Epithelial cell of esophagus (primary cell): ENCODE results near the gene COL6A1.
"Not testable (repeated sequence)": the region's sequence is repeated elsewhere in the genome, so short reads cannot be mapped to it uniquely, and the experiment has no call there.

ENCODE experiments used
- DNase-seq: peaks from one replicate; pipeline ENCODE4 v3.0.0; 2010; ENCODE audit warnings: low read depth
- H3K4me3 ChIP-seq: 2 replicates; pipeline ENCODE4 v1.5.1; 2011; ENCODE audit warnings: mild to moderate bottlenecking, low read length, control low read depth
- TF ChIP-seq, protein P1 (sequence below): IDR thresholded peaks from 2 replicates; pipeline ENCODE4 v1.5.1; 2011; ENCODE audit warnings: low read depth, mild to moderate bottlenecking, low read length, control low read depth, inconsistent platforms; ENCODE audit not compliant: insufficient read depth; ENCODE audit errors: missing control alignments

The COL6A1 gene

DNA sequence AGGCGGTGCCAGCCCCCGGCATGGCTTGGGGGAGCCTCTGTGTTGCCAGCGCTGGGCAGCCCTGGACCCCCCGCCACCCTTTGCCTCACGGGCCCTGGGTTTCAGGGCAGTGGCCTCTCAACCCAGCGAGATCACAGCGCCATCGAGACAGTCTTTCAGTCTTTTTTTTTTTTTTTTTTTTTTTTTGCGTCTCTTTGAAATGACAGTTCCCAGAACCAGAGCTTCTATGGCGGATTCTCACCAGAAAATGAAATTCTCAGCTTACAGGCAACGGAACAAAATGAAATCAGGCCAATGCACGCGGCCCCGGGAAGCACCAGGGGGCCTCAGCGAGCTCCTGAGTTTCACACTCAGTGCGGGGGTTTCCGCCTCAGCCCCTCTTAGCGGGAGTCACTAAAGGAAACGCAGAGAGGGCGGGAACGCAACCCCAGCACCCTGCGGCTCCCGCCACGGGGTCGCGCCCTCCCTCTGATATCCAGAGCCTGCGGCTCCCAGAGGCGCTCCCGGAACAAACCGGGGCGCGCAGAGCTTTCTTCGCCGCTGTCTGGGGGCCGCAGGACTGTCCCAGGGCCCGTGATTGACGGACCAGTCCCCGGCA, 8.0 kb upstream of the COL6A1 start:
- peak overlapping the region; percentile 32 for H3K4me3 ChIP-seq
- peak; percentile 25 for DNase-seq
- TF ChIP-seq, protein P1, sequence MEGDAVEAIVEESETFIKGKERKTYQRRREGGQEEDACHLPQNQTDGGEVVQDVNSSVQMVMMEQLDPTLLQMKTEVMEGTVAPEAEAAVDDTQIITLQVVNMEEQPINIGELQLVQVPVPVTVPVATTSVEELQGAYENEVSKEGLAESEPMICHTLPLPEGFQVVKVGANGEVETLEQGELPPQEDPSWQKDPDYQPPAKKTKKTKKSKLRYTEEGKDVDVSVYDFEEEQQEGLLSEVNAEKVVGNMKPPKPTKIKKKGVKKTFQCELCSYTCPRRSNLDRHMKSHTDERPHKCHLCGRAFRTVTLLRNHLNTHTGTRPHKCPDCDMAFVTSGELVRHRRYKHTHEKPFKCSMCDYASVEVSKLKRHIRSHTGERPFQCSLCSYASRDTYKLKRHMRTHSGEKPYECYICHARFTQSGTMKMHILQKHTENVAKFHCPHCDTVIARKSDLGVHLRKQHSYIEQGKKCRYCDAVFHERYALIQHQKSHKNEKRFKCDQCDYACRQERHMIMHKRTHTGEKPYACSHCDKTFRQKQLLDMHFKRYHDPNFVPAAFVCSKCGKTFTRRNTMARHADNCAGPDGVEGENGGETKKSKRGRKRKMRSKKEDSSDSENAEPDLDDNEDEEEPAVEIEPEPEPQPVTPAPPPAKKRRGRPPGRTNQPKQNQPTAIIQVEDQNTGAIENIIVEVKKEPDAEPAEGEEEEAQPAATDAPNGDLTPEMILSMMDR = peak; percentile 62

DNA sequence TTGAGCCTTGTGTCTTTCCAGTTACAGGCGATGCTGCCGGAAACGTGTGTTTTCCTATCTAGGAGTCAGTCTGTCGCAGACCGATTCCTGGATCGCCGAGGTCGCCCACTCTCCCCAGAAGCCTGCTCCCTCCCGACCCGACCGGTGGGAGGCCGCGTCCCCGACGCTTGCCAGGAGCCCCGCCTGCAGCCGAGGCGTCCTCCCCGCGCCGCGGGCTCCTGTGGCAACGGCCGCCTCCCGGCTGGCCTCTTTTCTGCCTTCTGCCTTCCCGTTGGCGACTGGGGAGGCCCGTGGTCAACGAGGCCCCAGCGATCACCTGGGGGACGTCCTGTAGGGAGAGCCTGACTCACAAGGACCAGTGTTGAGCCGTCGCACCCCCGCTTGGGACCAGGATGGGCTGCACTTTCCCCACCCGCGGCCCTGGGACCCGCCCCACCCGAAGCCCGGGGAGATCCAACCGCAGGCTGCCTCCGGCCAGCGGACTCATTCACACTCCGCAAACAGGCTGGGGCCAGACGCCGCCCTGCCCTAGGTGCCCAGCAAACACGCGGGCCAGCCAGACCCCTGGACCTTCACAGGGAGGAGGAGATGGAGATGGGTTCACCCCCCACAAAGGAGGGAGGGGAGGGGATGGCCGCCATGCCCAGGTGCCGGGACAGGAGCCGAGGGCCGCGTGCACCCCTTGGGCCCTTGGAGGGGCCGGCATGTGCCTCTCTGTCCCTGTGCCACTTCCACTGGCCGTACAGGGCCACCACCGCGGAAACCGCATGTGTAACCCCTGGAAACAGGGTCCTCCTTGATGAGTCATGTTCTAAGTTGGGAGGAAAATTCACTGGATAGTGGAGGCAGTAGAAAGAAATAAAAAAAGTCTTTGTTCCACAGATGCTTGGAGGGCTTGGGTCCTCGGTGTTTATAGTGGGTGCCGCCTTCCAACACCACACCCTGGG, 7.2 kb upstream of the COL6A1 start:
- H3K4me3 ChIP-seq = peak overlapping the region; percentile 32
- TF ChIP-seq, protein P1 = no peak
- DNase-seq = no peak

DNA sequence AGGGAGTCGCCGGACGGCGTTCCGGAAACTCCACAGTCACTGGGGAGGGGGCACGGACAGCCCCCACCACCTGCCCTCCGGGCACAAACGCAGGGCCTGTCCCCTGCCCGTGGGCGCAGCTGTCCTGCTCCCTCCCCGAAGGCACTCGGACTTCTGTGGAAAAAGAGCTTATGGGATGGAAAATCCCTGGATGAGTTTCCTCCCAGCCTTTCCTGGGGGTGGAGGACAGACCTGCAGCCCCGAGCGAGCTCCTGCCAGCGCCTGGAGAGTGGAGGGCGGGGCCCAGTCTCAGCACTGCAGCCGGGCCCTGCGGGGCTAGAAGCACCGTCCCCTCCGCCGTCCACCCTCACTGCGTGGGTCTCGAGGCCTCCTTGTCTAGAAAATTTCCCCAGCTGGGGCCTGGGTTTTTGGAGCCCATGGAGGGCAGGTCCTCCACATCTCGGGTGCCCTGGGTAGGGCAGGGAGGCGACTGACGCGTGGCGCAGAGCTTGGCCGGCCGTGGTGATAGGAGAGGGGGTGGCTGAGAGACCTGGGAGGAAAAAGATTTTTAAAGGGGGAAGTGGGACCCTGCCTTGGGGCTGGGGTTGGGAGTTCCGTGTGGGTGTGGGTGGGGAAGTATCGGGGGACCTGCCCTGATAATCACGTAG, 6.4 kb upstream of the COL6A1 start:
- no peak for DNase-seq
- no peak overlapping the region for H3K4me3 ChIP-seq
- TF ChIP-seq, protein P1 = no peak

DNA sequence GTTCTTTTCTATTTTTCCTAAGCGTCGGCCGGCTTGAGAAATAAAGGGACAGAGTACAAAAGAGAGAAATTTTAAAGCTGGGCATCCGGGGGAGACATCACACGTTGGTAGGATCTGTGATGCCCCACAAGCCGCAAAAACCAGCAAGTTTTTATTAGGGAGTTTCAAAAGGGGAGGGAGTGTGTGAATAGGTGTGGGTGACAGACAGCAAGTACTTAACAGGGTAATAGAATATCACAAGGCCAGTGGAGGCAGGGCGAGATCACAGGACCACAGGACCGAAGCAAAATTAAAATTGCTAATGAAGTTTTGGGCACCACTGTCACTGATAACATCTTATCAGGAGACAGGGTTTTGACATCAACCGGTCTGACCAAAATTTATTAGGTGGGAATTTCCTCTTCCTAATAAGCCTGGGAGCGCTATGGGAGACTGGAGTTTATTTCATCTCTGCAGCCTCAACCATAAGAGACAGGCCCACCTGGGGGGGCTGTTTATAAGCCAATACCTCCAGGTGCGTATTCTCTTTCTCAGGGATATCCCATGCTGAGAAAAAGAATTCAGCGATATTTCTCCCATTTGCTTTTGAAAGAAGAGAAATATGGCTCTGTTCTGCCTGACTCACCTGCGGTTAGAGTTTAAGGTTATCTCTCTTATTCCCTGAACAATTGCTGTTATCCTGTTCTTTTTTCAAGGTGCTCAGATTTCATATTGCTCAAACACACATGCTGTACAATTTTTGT, 5.7 kb upstream of the COL6A1 start:
- DNase-seq, H3K4me3 ChIP-seq: not testable (repeated sequence)

DNA sequence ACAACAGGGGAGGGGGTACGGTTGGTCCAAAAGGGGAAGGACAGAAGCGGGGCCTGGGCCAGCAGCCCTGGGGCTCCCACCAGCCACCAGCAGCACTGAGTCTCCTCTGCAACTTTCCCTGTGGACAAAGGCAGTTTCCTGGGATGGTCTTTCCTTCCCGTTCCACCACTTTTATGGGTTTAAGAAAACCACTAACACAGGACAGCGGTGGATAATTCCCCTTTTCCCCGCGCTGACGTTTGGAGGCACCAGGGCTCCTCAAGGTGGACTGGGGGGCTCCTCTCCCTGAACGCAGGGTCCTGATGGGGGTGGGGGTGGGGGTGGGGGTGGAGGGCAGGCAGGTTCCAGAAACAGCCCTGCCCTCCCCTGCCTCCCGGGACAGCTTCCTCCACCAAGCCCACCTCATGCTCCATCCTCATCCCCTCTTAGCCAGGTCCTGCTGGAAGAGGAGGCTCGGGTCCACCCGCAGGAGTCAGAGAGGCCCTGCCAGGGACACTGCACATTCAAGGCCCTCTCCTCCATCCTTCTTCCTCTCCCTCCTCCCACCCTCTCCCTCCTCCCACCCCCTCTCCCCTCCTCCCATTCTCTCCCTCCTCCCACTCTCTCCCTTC, 4.8 kb upstream of the COL6A1 start:
- no peak for DNase-seq
- TF ChIP-seq, protein P1 = no peak
- H3K4me3 ChIP-seq = no peak overlapping the region

DNA sequence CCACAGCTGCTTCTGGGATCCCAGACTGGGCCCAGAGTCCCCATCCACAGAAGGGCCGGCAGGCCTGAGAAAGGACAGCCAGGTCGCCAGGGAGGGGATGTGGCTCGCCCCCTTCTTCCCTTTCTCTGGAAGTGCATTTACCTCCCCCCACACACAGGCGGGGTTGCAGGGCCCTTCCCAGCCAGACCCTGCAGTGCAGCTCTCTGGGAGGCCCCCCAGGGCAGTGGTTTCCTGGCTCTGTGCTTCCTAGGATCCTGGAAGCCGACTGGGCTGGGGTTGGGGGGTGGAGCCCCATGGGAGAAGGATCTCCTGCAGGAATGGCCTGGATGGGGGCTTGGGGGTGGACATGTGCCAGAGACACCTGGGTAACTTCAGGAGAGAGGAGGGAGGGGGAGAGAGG, 4.2 kb upstream of the COL6A1 start:
- no peak for DNase-seq
- TF ChIP-seq, protein P1 = no peak
- no peak overlapping the region for H3K4me3 ChIP-seq

DNA sequence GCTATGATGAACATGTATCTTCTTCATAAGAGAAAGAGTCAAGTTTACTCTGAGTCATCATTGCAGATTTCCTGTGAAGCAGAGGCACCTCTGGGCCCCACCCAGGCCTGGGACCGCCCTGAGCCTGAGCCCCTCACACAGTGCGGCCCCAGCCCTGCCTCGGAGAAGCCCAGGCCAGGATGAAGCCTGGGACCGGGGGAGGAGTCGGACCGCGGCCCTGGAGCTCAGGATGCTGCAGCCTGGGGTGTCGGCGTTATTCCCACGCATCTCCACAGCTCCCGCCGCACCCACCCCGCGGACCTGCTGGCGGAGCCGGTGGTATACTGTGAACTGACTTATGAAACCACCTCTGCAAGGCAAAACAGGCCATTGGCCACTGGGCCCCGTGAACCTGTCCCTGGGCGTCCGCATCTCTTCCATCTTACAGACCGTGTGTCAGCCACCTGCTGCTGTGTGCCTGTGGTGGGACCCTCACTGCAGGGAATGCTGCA, 2.4 kb upstream of the COL6A1 start:
- no peak for DNase-seq
- TF ChIP-seq, protein P1 = no peak
- no peak overlapping the region for H3K4me3 ChIP-seq
